GM21786 (cell line): ENCODE results near the gene FBLN2.

Source experiments
- ATAC-seq: cut with Tn5 transposase; IDR thresholded peaks from one replicate; pipeline ENCODE4 v1.9.1; 2021; ENCODE audit not compliant: unreplicated experiment

FBLN2 gene

GRCh38 chr3:13563911-13564310 is 15.0 kb downstream of the FBLN2 start:
- ATAC-seq = no peak

GRCh38 chr3:13564751-13565560 is 16.0 kb downstream of the FBLN2 start:
- no peak for ATAC-seq

GRCh38 chr3:13565581-13566452 is 16.9 kb downstream of the FBLN2 start:
- ATAC-seq = no peak

- no peak for ATAC-seq
Observed at GRCh38 chr3:13566453-13566748, 17.5 kb downstream of the FBLN2 start.

- ATAC-seq = no peak
Observed at GRCh38 chr3:13566769-13567310, 17.9 kb downstream of the FBLN2 start.

GRCh38 chr3:13567684-13568514 is 19.0 kb downstream of the FBLN2 start:
- ATAC-seq = no peak

- ATAC-seq = no peak
Observed at GRCh38 chr3:13568515-13569028, 19.6 kb downstream of the FBLN2 start.

- no peak for ATAC-seq
Observed at GRCh38 chr3:13569201-13569600, 20.3 kb downstream of the FBLN2 start.

- no peak for ATAC-seq
Observed at GRCh38 chr3:13569641-13570390, 20.9 kb downstream of the FBLN2 start.

- ATAC-seq = no peak
Observed at GRCh38 chr3:13570391-13571194, 21.7 kb downstream of the FBLN2 start.

- ATAC-seq = no peak
Observed at GRCh38 chr3:13571264-13571663, 22.3 kb downstream of the FBLN2 start.

GRCh38 chr3:13571831-13572750 is 23.2 kb downstream of the FBLN2 start:
- ATAC-seq = no peak

- ATAC-seq = no peak
Observed at GRCh38 chr3:13572926-13573623, 24.1 kb downstream of the FBLN2 start.

GRCh38 chr3:13574083-13574797 is 25.3 kb downstream of the FBLN2 start:
- no peak for ATAC-seq

GRCh38 chr3:13574798-13575451 is 26.0 kb downstream of the FBLN2 start:
- ATAC-seq = no peak

GRCh38 chr3:13575459-13576061 is 26.6 kb downstream of the FBLN2 start:
- no peak for ATAC-seq
